Activated CD8-positive, alpha-beta memory T cell treated with anti-CD3 and anti-CD28 coated beads for 36 hours (primary cell): Measurements from ENCODE around the gene GLCCI1. TPM values are rescaled to one million over a fixed set of nuclear protein-coding genes. Genes with fewer than 3 reads are reported as not detected.
"Not testable (repeated sequence)": the region's sequence is repeated elsewhere in the genome, so short reads cannot be mapped to it uniquely, and the experiment has no call there.

Source experiments
- CTCF ChIA-PET: fragments of 350-600 bp; sonication (Branson Sonifier 250); formaldehyde crosslinking; loops from one replicate; lab custom pipeline; 2021; ENCODE audit warnings: antibody characterized with exemption; lab: Charles Lee
- POLR2A ChIA-PET: fragments of 350-600 bp; sonication (Branson Sonifier 250); formaldehyde crosslinking; loops from one replicate; lab custom pipeline; 2021; ENCODE audit warnings: antibody characterized with exemption; lab: Charles Lee
- total RNA-seq, 2 experiments: library from RNA; stranded (reverse); gene quantifications; one replicate each; pipeline ENCODE4 v1.2.3, GENCODE V29; 2021

Gene GLCCI1
- total RNA-seq, 2 experiments from 2014 or later, result 10.0 to 11.0 TPM

- CTCF ChIA-PET, result no interaction called here
- POLR2A ChIA-PET, result no interaction called here
These were observed 96.2 kb downstream of the GLCCI1 start for GRCh38 chr7:8064828-8065227.

- ChIA-PET CTCF (no interaction called here), POLR2A (no interaction called here)
These were observed 96.8 kb downstream of the GLCCI1 start for GRCh38 chr7:8065356-8065813.

- CTCF ChIA-PET, result no interaction called here
- POLR2A ChIA-PET, result no interaction called here
These were observed 100.5 kb downstream of the GLCCI1 start for GRCh38 chr7:8068892-8069686.

- ChIA-PET CTCF (no interaction called here), POLR2A (no interaction called here)
These were observed 102.0 kb downstream of the GLCCI1 start for GRCh38 chr7:8070451-8071180.

GRCh38 chr7:8078418-8078817, 109.8 kb downstream of the GLCCI1 start:
- POLR2A ChIA-PET, result no interaction called here
- CTCF ChIA-PET, result no interaction called here

GRCh38 chr7:8082762-8083161, 114.2 kb downstream of the GLCCI1 start:
- CTCF ChIA-PET, result no interaction called here
- POLR2A ChIA-PET, result no interaction called here

- ChIA-PET POLR2A (no interaction called here), CTCF (interaction anchor here (1.0 kb wide), 1 partner anchor 24 kb away, joined by 4 read pairs; no protein-coding TSS in a partner anchor)
These were observed 116.2 kb downstream of the GLCCI1 start for GRCh38 chr7:8084836-8085235.

- ChIA-PET POLR2A (no interaction called here), CTCF (interaction anchor here (0.8 to 1.0 kb wide), 2 partner anchors 23 to 26 kb away, joined by 3 to 4 read pairs; no protein-coding TSS in a partner anchor)
These were observed 116.8 kb downstream of the GLCCI1 start for GRCh38 chr7:8085420-8085819.

GRCh38 chr7:8086239-8086638, 117.6 kb downstream of the GLCCI1 start:
- ChIA-PET POLR2A (no interaction called here), CTCF (interaction anchor here (0.7 kb wide), 1 partner anchor 61 kb away, joined by 3 read pairs; no protein-coding TSS in a partner anchor)

- ChIA-PET CTCF (interaction anchor here (0.6 kb wide), 1 partner anchor 511 kb away, joined by 3 read pairs; no protein-coding TSS in a partner anchor), POLR2A (no interaction called here)
These were observed 120.6 kb downstream of the GLCCI1 start for GRCh38 chr7:8089036-8089780.

GRCh38 chr7:8092140-8092539, 123.5 kb downstream of the GLCCI1 start:
- ChIA-PET CTCF (no interaction called here), POLR2A (no interaction called here)

GRCh38 chr7:8094164-8095140, 125.9 kb downstream of the GLCCI1 start:
- ChIA-PET POLR2A (no interaction called here), CTCF (no interaction called here)

- POLR2A ChIA-PET, CTCF ChIA-PET: not testable (repeated sequence)
These were observed 132.7 kb downstream of the GLCCI1 start for GRCh38 chr7:8101292-8101691.

- ChIA-PET POLR2A (no interaction called here), CTCF (no interaction called here)
These were observed 134.7 kb downstream of the GLCCI1 start for GRCh38 chr7:8103282-8103681.

GRCh38 chr7:8105449-8106095, 137.0 kb downstream of the GLCCI1 start:
- CTCF ChIA-PET, result no interaction called here
- POLR2A ChIA-PET, result no interaction called here

GRCh38 chr7:8109196-8110022, 140.8 kb downstream of the GLCCI1 start:
- CTCF ChIA-PET, result interaction anchor here (1.0 kb wide), 1 partner anchor 24 kb away, joined by 4 read pairs; no protein-coding TSS in a partner anchor
- POLR2A ChIA-PET, result no interaction called here

GRCh38 chr7:8111282-8111960, 142.8 kb downstream of the GLCCI1 start:
- ChIA-PET POLR2A (no interaction called here), CTCF (interaction anchor here (1.2 kb wide), 1 partner anchor 26 kb away, joined by 3 read pairs; no protein-coding TSS in a partner anchor)
